ENCODE data around the gene PDE4D.

DNA sequence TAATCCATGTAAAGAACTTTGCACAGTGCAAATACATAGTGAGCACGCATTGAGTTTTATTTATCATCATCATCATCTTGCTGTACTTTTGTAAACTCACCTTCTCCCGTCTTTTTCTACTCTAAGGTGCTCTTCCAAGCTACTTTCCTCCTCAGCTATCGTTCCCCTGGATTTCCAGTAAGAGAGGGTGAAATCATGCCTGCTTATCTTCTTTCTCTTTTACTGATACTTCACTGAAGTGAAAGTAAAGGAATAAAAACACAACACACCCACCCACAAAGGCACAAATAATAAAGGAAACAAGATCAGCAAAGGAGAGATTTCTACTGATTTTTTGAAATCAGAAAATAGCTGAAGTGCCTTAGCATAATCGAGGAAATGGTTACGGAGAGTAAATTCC is 800.8 kb downstream of the PDE4D start:
- TF ChIP-seq EZH2 (IDR thresholded peaks at IDR 0.05; ENCODE audit: insufficient read depth, poor library complexity, severe bottlenecking), result no peak
- no peak for TF ChIP-seq EZH2phosphoT487 (IDR thresholded peaks at IDR 0.05; ENCODE audit: insufficient read depth, low read depth)

Data from GM23248 (cell line).